Stomach (tissue), 9 donors: ENCODE results near the gene EME1. TPM values are rescaled to one million over a fixed set of nuclear protein-coding genes. Genes with fewer than 3 reads are reported as not detected.

Experiments used
- DNase-seq, 2 donors: peaks; one replicate each; pipeline versions ENCODE4 v3.0.0 to v3.0.0-alpha.2; 2013 to 2019
- H3K27ac ChIP-seq, 5 donors: fragments of 200-600 bp in 4 of 5; sonication (generic) in 4 of 5; one replicate each; pipeline ENCODE4 v1.5.1; 2013 to 2019; ENCODE audit warnings: mild to moderate bottlenecking in 1 of 5, moderate library complexity in 1 of 5
- H3K27me3 ChIP-seq, 3 donors: fragments of 200-600 bp; sonication (generic); one replicate each; pipeline ENCODE4 v1.5.1; 2017 to 2019; ENCODE audit warnings: mixed run types in 1 of 3
- H3K36me3 ChIP-seq, 4 donors: fragments of 200-600 bp; sonication (generic); 1 replicate in 3 of 4; 2 replicates in 1 of 4; pipeline ENCODE4 v1.5.1; 2016 to 2019
- H3K4me1 ChIP-seq, 4 donors: fragments of 200-600 bp; sonication (generic); one replicate each; pipeline ENCODE4 v1.5.1; 2016 to 2019
- H3K4me3 ChIP-seq, 4 donors: fragments of 200-600 bp; sonication (generic) in 3 of 4; one replicate each; pipeline ENCODE4 v1.5.1; 2016 to 2019; ENCODE audit warnings: mild to moderate bottlenecking in 1 of 4
- H3K9me3 ChIP-seq, 4 donors: fragments of 200-600 bp; sonication (generic); one replicate each; pipeline ENCODE4 v1.5.1; 2016 to 2019
- EP300 ChIP-seq: sonication (generic); formaldehyde crosslinking; IDR thresholded peaks from one replicate; pipeline ENCODE4 v1.6.1; 2017; ENCODE audit warnings: antibody characterized with exemption
- POLR2A ChIP-seq, 4 donors: fragments of 450-650 bp; IDR thresholded peaks; one replicate each; pipeline ENCODE4 v1.6.1; 2016; ENCODE audit warnings: antibody characterized with exemption in 4 of 4, control low read depth in 2 of 4, mild to moderate bottlenecking in 1 of 4, moderate library complexity in 1 of 4
- POLR2AphosphoS5 ChIP-seq, 3 donors: sonication (generic); formaldehyde crosslinking; IDR thresholded peaks; one replicate each; pipeline ENCODE4 v1.6.1; 2016; ENCODE audit warnings: antibody characterized with exemption in 3 of 3
- WGBS, 5 donors: extraction: QIAGEN DNeasy Blood & Tissue Kit in 3 of 5; methylation state at CpG; one replicate each; pipeline versions ENCODE4 v1.1.5 to v1.1.7; 2013 to 2018; 5-methylcytosine and 5-hydroxymethylcytosine counted together
- intact Hi-C: fragments of 100-400 bp; cut with DNase I; formaldehyde crosslinking; loops from one replicate; pipeline ENCODE4 v1.15.1; 2023; ENCODE audit warnings: low total_unique reads
- polyA plus RNA-seq, 3 donors: library from polyadenylated mRNA; stranded (reverse); fragments of 200-250 nt; gene quantifications; one replicate each; pipeline ENCODE4 v1.2.3, GENCODE V29; 2013
- total RNA-seq, 5 donors: library from RNA; depleted of rRNA; stranded (reverse); fragments of >200 nt; gene quantifications; one replicate each; pipeline versions ENCODE4 v1.1.0 to v1.2.3, GENCODE V29; 2014 to 2016
- TF ChIP-seq, protein P1 (sequence below), 7 experiments: fragments of 450-650 bp in 4 of 7; fragments of 200-600 bp in 3 of 7; sonication (generic) in 3 of 7; IDR thresholded peaks; one replicate each; pipeline ENCODE4 v1.5.1; 2016 to 2019; ENCODE audit warnings: antibody characterized with exemption in 7 of 7, control low read depth in 2 of 7, mild to moderate bottlenecking in 1 of 7
- donor health status: healthy with polysubstance abuse.
- donor health status: Bipolar disorder and iron deficiency.
- donor health status: healthy.

EME1 gene
- total and polyA plus RNA-seq, 8 donors = 0.87 to 15.8 (median 2.6) TPM; not detected in 2

DNA sequence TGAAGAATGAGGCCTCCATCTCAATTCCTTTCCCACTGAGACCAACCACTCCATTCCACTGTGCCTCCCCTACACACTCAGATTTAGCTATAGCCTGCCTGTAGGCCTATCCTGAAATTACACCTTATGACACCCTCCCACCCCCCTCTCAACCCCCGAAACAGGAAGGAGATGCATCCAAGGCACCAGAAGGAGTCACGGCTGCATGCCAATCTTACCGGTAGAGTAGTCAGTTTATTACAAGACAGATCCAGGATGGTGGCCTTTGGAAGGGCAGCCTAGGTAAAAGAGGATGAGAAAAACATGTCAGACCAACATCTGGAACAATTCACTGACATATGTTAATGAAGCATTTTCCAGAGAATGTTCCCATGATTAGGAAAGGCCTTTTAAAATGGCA lies 21.7 kb downstream of the EME1 start:
- Histone ChIP-seq H3K4me1 (peaks cover 27 to 77% (median 62%) of the 10 kb centered on the region in 4 donors), H3K27ac (no peak overlapping the region), H3K9me3 (no peaks in the 10 kb centered on the region), H3K36me3 (peaks cover 43 to 57% (median 55%) of the 10 kb centered on the region in 4 donors), H3K4me3 (peak overlapping the region in 2 of 4 donors; percentile 90 to 98), H3K27me3 (no peaks in the 10 kb centered on the region)
- TF ChIP-seq EP300 (no peak), POLR2A (IDR thresholded peaks at IDR 0.05) (no peak), POLR2AphosphoS5 (IDR thresholded peaks at IDR 0.05) (no peak)
- TF ChIP-seq, protein P1, sequence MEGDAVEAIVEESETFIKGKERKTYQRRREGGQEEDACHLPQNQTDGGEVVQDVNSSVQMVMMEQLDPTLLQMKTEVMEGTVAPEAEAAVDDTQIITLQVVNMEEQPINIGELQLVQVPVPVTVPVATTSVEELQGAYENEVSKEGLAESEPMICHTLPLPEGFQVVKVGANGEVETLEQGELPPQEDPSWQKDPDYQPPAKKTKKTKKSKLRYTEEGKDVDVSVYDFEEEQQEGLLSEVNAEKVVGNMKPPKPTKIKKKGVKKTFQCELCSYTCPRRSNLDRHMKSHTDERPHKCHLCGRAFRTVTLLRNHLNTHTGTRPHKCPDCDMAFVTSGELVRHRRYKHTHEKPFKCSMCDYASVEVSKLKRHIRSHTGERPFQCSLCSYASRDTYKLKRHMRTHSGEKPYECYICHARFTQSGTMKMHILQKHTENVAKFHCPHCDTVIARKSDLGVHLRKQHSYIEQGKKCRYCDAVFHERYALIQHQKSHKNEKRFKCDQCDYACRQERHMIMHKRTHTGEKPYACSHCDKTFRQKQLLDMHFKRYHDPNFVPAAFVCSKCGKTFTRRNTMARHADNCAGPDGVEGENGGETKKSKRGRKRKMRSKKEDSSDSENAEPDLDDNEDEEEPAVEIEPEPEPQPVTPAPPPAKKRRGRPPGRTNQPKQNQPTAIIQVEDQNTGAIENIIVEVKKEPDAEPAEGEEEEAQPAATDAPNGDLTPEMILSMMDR (IDR thresholded peaks at IDR 0.05) = no peak
- 5 to 33% (median 25%) methylated on average over 3 of the region's 3 CpGs for WGBS, 5 donors
- no peak for DNase-seq
- intact Hi-C loops = no loop called here

- 2 to 6% (median 5%) methylated on average over 27 to 30 of the region's 30 CpGs for WGBS, 5 donors
- peaks cover 25 to 60% (median 53%) of the 10 kb centered on the region in 4 donors for H3K4me1 ChIP-seq
- TF ChIP-seq, protein P1 (IDR thresholded peaks at IDR 0.05) = no peak
- peak in 1 of 3 donors; percentile 30 for TF ChIP-seq POLR2AphosphoS5 (IDR thresholded peaks at IDR 0.05)
- no peaks in the 10 kb centered on the region for H3K9me3 ChIP-seq
- H3K36me3 ChIP-seq = peaks cover 28 to 40% (median 37%) of the 10 kb centered on the region in 4 donors
- intact Hi-C loops = no loop called here
- peak overlapping the region; percentile 88 to 97 (median 96) for H3K27ac ChIP-seq
- no peaks in the 10 kb centered on the region for H3K27me3 ChIP-seq
- peak overlapping the region; percentile 75 to 98 (median 90) for H3K4me3 ChIP-seq
- DNase-seq = peak; percentile 83
Measured at GRCh38 chr17:50396261-50397110, 23.5 kb downstream of the EME1 start.

- H3K4me3 ChIP-seq = peak within 1 kb of the TSS; percentile 75 to 98 (median 90)
- intact Hi-C loops = no loop called here
Measured at GRCh38 chr17:50397111-50397918, 24.3 kb downstream of the EME1 start, which contains the start of gene LRRC59. Gene LRRC59, minus strand, starts transcription at chr17:50397523. Its CDS starts 206 bp downstream, at chr17:50397317.

More at GRCh38 chr17:50397111-50397918, 24.3 kb downstream of the EME1 start, which contains the start of gene LRRC59:
- H3K36me3 ChIP-seq = peaks cover 20 to 31% (median 29%) of the 10 kb centered on the region in 4 donors
- peaks cover 17 to 52% (median 46%) of the 10 kb centered on the region in 4 donors for H3K4me1 ChIP-seq
- H3K27me3 ChIP-seq = no peaks in the 10 kb centered on the region
- peak; percentile 92 to 97 for DNase-seq
- no peaks in the 10 kb centered on the region for H3K9me3 ChIP-seq
- H3K27ac ChIP-seq = peak within 1 kb of the TSS; percentile 88 to 97 (median 96)
- TF ChIP-seq POLR2A (IDR thresholded peaks at IDR 0.05) = peak in 1 of 4 donors; percentile 85
- TF ChIP-seq, protein P1 (IDR thresholded peaks at IDR 0.05) = peak in 6 of 7 experiments; percentile 74 to 99 (median 98)
- peak; percentile 83 to 100 (median 99) for TF ChIP-seq POLR2AphosphoS5 (IDR thresholded peaks at IDR 0.05)
- TF ChIP-seq EP300 = no peak
- WGBS, 5 donors = 1 to 2% (median 1%) methylated on average over 31 to 70 of the region's 70 CpGs
